Measurements from ENCODE around the gene KIAA0825. TPM values are rescaled to one million over a fixed set of nuclear protein-coding genes. Genes with fewer than 3 reads are reported as not detected.

The KIAA0825 gene
- polyA plus RNA-seq, 3 donors, result 0.56 to 1.3 (median 0.89) TPM

- TF ChIP-seq CTCF (IDR thresholded peaks at IDR 0.05), result no peak
- H3K79me2 ChIP-seq (ENCODE audit: insufficient read depth, low read length), result no peaks in the 10 kb centered on the region
- Mint-ChIP-seq H3K27ac (no peak overlapping the region), H3K4me3 (no peak overlapping the region), H3K9me3 (peaks cover 0 to 7% (median 2%) of the 10 kb centered on the region in 7 donors), H3K4me1 (peaks cover 3% of the 10 kb centered on the region), H3K27me3 (ENCODE audit: low read depth in 3 of 3) (no peaks in the 10 kb centered on the region), H3K36me3 (peaks cover 0 to 3% of the 10 kb centered on the region in 2 donors)
- no peaks in the 10 kb centered on the region for H3K36me3 ChIP-seq (replicated peaks in 1 of 2; ENCODE audit: control insufficient read depth in 1 of 2, insufficient read depth in 2 of 2, low read length in 2 of 2)
- intact Hi-C loops (cut with micrococcal nuclease), result no loop called here
- no peak for DNase-seq
- no peaks in the 10 kb centered on the region for H4K20me1 ChIP-seq (ENCODE audit: insufficient read depth, low read length)
- no peak overlapping the region for H3K9ac ChIP-seq (ENCODE audit: insufficient read depth, low read length, poor library complexity, severe bottlenecking)
- no peaks in the 10 kb centered on the region for H3K9me3 ChIP-seq (replicated peaks in 1 of 2; ENCODE audit: control insufficient read depth in 1 of 2, insufficient read depth in 1 of 2, low read length in 2 of 2)
- H3K27ac ChIP-seq (ENCODE audit: low read depth in 1 of 2, low read length in 2 of 2), result no peak overlapping the region
- H3K27me3 ChIP-seq (ENCODE audit: control insufficient read depth in 2 of 2, insufficient read depth in 2 of 2, low read length in 2 of 2), result no peaks in the 10 kb centered on the region
- no peaks in the 10 kb centered on the region for H3K4me1 ChIP-seq (ENCODE audit: control insufficient read depth in 1 of 2, insufficient read depth in 2 of 2, low read length in 2 of 2)
- WGBS (ENCODE audit: insufficient coverage), result no CpG with 5 or more reads among the region's 3 CpGs
- H3K4me2 ChIP-seq (replicated peaks; ENCODE audit: extremely low read depth, low read length, poor library complexity, severe bottlenecking), result no peak overlapping the region
- no peak overlapping the region for H3K4me3 ChIP-seq (replicated peaks in 1 of 3; ENCODE audit: low read depth in 2 of 3, low read length in 3 of 3)
- H2AFZ ChIP-seq (ENCODE audit: insufficient read depth, low read depth, low read length, poor library complexity, severe bottlenecking), result no peak overlapping the region
These were observed 100.6 kb downstream of the KIAA0825 start for GRCh38 chr5:94517490-94518488.

- Histone ChIP-seq H3K27ac (ENCODE audit: low read depth in 1 of 2, low read length in 2 of 2) (no peak overlapping the region), H3K9me3 (replicated peaks in 1 of 2; ENCODE audit: control insufficient read depth in 1 of 2, insufficient read depth in 1 of 2, low read length in 2 of 2) (no peaks in the 10 kb centered on the region), H3K27me3 (ENCODE audit: control insufficient read depth in 2 of 2, insufficient read depth in 2 of 2, low read length in 2 of 2) (no peaks in the 10 kb centered on the region), H3K4me3 (replicated peaks in 1 of 3; ENCODE audit: low read depth in 2 of 3, low read length in 3 of 3) (no peak overlapping the region), H3K9ac (ENCODE audit: insufficient read depth, low read length, poor library complexity, severe bottlenecking) (no peak overlapping the region), H3K4me2 (replicated peaks; ENCODE audit: extremely low read depth, low read length, poor library complexity, severe bottlenecking) (no peak overlapping the region), H4K20me1 (ENCODE audit: insufficient read depth, low read length) (no peaks in the 10 kb centered on the region), H3K36me3 (replicated peaks in 1 of 2; ENCODE audit: control insufficient read depth in 1 of 2, insufficient read depth in 2 of 2, low read length in 2 of 2) (no peaks in the 10 kb centered on the region), H3K79me2 (ENCODE audit: insufficient read depth, low read length) (no peaks in the 10 kb centered on the region), H2AFZ (ENCODE audit: insufficient read depth, low read depth, low read length, poor library complexity, severe bottlenecking) (no peak overlapping the region), H3K4me1 (ENCODE audit: control insufficient read depth in 1 of 2, insufficient read depth in 2 of 2, low read length in 2 of 2) (peaks cover 0 to 4% of the 10 kb centered on the region in 2 donors)
- Mint-ChIP-seq H3K4me3 (no peak overlapping the region), H3K36me3 (peaks cover 0 to 3% of the 10 kb centered on the region in 2 donors), H3K27ac (no peak overlapping the region), H3K4me1 (peaks cover 3% of the 10 kb centered on the region), H3K9me3 (peaks cover 0 to 7% (median 2%) of the 10 kb centered on the region in 7 donors), H3K27me3 (ENCODE audit: low read depth in 3 of 3) (no peaks in the 10 kb centered on the region)
- DNase-seq, result no peak
- no CpG with 5 or more reads among the region's 5 CpGs for WGBS (ENCODE audit: insufficient coverage)
- intact Hi-C loops (cut with micrococcal nuclease), result no loop called here
- no peak for TF ChIP-seq CTCF (IDR thresholded peaks at IDR 0.05)
These were observed 102.3 kb downstream of the KIAA0825 start for GRCh38 chr5:94516148-94516547.

Data from CD14-positive monocyte (primary cell).